Measurements from ENCODE around the gene DNASE2B.
"Not testable (repeated sequence)": the region's sequence is repeated elsewhere in the genome, so short reads cannot be mapped to it uniquely, and the experiment has no call there.

The DNASE2B gene

GRCh38 chr1:84415396-84415795, 17.1 kb downstream of the DNASE2B start:
- DNase-seq: no peak
- ATAC-seq: no peak

GRCh38 chr1:84422909-84423308, 24.6 kb downstream of the DNASE2B start:
- ATAC-seq (no peak), DNase-seq (no peak)

DNA sequence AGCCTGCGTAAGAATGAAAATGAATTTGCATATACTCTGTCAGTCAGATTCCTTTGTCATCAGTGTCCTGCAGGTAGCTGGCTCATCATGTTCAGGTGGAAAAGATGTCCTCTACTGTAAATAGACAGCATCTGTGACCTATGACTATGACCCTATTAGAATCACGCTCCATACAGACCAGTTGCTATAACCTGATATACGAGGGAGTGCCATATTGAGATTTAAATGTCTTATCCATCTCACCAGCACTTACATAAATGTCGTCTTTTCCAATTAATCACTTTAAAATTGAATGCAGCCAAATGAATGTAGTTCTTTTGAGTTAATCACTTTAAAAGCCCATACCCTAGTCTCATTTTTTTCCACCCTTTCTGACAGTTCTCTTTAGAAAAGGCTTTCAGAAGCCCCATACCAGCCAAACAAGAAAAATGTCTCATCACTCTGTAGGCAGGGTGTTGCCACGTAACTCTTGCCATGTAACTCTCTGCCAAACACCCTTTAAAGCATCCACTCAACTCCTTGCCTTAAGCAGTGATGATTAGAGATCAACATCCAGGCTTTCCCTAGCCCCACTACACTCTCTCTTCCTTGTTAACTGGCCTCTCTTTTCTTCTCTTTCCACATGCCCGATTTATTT, 26.3 kb downstream of the DNASE2B start:
- DNase-seq: no peak
- no peak for ATAC-seq

- DNase-seq: no peak
- ATAC-seq: no peak
These were observed 27.0 kb downstream of the DNASE2B start for GRCh38 chr1:84425150-84425896.

GRCh38 chr1:84426376-84426775, 28.1 kb downstream of the DNASE2B start:
- DNase-seq (no peak), ATAC-seq (no peak)

DNA sequence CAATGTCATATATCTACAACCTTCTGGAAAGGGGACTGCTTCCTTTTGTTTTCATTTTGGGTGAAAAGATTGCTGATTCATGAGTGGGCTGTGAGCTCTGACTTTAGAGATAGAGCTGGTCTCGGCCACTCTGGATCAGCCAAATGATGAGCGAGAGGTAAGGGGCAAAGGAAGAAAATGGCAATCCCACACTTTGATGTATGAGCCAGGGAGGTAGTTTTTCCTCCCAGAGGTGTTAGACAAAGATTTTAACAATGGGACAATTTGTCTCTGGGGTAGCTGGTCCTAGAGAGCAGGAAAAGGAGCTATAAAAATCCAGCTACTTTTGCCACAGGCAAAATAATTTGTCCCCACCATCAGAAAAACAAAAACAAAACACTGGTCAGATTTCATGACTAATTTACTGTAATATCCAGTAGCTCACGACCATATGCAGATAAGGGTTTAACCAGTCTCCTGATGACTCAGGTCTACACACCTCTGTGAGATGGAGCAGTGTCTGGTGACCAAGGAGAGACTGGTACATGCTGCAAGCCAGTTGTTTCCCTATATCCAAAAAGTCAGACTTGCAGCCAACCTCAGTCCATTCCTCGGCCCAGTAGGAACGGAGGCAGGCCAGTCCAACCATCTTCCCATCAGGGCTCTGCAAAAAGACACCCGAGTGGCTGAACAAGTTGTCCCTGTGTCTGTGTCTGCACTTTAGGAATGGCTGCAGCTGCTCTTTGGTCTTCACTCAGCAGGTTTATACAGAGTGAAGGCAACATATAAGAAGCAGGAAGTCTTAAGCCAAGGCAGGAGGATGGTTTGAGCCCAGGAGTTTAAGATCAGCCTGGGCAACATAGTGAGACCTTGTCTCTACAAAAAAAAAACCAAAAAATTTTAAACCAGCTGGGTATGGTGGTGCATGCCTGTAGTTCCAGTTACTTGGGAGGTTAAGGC, 29.2 kb downstream of the DNASE2B start:
- ATAC-seq: peak; percentile 55

DNA sequence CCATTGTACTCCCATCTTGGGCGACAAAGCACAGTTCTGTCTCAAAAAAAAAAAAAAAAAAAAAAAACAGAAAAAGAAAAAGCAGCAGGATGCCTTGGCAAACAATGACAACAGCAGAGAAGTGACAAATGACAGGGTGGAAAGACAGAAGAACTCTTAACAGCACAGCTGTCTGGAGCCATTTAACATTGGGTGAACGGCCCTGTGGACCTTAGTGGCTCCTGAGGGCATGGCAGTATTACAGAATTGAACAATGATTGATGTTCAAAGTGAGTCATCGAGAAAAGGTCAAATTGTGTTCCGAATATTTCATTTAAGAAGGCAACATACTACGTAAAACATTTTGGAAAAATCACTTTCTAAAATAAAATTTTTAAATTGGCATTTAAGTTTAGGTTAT, 30.0 kb downstream of the DNASE2B start:
- DNase-seq: no peak

More for the DNA sequence above, 29.2 kb downstream of the DNASE2B start:
- no peak for DNase-seq

DNA sequence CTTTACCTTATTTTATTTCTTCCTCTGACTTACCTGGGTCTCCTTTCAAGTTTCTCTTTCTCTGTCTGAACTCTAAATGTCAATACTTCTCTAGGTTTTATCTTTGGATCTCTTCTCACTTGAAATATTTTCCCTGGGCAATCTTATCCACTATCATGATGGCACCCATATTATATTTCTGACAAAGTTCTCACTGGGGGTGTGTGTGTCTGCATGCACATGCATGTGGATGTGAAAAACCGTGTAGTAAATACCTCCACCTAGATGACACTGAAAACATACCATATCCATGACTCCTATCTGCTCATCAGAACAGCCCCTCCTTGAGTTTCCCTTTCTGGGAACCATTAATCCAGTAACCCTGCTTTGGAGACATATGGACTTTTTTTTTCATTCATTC, 30.9 kb downstream of the DNASE2B start:
- ATAC-seq (no peak), DNase-seq (no peak)

More for the DNA sequence above, 30.0 kb downstream of the DNASE2B start:
- ATAC-seq: no peak

GRCh38 chr1:84430546-84430945, 32.3 kb downstream of the DNASE2B start:
- DNase-seq: no peak
- ATAC-seq: no peak

GRCh38 chr1:84433258-84434080, 35.2 kb downstream of the DNASE2B start:
- ATAC-seq (peak; percentile 66), DNase-seq (peak; percentile 51)

DNA sequence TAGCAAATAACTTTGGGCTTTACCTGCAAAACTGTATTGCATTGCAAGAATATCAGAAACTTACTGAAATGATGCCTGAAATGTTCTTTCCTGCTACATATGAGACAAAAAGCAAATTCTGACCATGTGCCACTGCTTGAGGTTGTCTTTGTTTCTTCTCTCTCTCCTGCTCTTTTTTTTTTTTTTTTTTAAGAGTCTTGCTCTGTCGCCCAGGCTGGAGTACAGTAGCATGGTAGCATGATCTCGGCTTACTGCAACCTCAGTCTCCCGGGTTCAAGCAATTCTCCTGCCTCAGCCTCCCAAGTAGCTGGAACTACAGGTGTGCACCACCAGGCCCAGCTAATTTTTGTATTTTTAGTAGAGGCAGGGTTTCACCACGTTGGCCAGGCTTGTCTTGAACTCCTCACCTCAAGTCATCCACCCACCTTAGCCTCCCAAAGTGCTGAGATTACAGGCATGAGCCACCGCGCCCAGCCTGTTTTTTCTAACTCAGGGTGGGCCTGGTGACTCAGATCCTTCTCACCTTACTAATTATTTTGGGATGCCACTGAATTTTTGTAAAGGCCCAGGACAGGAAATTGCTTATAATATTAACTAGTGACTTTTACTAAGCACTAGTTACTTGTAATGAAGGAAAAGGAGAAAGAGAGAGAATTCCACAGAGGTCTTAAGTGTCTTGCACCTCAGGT, 35.9 kb downstream of the DNASE2B start:
- ATAC-seq: no peak
- no peak for DNase-seq

DNA sequence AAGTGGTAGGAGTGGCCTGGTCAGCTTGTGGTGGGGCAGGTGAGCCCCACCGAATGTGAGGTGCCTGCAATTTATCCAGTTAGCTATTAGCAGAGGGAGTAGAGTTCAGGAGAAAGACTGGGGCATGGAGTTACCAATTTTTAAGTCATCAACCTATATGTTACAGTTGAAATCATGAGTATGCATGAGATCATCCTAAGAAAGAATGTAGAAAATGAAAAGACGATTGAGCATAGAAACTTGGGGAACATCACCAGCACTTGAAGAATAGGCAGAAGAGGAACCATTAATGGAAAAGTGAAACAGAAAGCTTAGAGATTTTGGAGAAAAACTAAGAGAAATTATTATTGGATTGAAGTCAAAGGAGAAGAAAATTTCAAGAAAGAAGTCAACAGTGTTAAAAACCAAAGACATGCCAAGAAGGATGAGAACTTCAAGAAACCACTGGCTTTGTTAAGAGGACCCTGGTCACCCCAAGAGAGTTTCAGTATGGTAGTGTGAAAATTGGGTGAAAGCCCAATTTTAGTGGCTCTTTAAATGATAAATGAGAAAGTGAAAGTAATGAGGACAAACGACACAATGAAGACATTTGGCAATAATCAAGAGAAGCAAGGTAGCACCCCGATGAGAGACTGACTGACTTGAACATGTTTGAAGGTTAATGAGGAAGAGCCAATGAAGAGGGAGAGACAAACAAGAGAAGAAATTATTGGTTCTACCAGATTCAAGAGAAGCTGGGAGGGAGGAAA, 36.7 kb downstream of the DNASE2B start:
- no peak for ATAC-seq
- DNase-seq: no peak

DNA sequence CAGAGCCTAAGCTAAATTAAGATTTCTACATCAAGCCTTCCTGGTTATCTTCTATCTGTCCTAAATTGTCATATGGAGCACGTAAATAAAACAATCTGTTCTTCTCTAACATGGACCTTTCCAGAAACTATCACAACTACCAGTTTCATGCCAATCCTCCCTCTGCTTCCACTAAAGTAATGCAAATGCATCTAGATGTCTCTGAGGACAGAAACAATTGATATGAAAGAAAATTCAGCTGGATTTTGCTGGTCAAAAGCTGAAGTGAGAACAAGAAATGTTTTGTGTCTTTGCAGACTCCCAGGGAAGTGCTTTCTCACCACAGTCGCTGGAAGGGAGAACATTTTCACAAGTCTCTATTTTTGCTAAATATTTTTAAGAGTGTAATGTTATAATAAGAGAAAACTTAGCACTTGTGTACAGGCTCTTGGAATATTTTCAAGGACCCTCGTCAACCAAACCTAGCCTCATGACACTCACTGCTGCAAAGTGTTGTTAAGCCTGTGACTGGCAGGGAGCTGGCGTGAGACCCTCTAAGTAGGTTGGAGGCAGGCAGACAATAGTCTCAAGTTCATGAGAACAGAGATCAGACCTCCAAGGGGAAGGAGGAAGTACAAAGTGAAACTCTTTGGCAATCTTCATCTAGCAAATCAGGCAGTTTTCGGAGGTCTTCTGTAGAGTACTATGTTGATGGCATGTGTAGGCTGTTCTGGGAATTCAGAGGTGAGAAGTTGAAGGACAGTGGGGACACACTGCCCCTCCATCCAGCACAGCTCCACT, 38.8 kb downstream of the DNASE2B start:
- ATAC-seq (peak; percentile 16), DNase-seq (peak; percentile 22)

- ATAC-seq (peak; percentile 97), DNase-seq (no peak)
These were observed 44.0 kb downstream of the DNASE2B start for GRCh38 chr1:84442256-84442655.

DNA sequence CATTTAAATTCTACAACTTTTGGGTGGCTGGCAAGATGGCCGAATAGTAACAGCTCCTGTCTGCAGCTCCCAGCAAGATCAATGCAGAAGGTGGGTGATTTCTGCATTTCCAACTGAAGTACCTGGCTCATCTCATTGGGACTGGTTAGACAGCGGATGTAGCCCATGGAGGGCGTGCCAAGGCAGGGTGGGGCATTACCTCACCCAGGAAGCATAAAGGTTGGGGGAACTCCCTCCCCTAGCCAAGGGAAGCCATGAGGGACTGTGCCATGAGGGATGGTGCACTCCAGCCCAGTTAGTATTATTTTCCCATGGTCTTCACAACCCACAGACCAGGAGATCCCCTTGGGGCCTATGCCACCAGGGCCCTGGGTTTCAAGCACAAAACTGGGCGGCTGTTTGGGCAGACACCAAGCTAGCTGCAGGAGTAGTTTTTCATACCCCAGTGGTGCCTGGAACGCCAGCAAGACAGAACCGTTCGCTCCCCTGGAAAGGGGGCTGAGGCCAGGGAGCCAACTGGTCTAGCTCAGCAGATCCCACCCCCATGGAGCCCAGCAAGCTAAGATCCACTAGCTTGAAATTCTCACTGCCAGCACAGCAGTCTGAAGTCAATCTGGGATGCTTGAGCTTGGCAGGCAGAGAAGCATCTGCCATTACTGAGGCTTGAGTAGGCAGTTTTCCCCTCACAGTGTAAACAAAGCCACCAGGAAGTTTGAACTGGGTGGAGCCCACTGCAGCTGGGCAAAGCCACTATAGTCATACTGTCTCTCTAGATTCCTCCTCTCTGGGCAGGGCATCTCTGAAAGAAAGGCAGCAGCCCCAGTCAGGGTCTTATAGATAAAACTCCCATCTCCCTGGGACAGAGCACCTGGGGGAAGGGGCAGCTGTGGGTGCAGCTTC, 44.7 kb downstream of the DNASE2B start:
- peak; percentile 88 for ATAC-seq

GRCh38 chr1:84448704-84449103, 50.4 kb downstream of the DNASE2B start:
- DNase-seq, ATAC-seq: not testable (repeated sequence)

More for the DNA sequence above, 44.7 kb downstream of the DNASE2B start:
- DNase-seq: peak; percentile 44

DNA sequence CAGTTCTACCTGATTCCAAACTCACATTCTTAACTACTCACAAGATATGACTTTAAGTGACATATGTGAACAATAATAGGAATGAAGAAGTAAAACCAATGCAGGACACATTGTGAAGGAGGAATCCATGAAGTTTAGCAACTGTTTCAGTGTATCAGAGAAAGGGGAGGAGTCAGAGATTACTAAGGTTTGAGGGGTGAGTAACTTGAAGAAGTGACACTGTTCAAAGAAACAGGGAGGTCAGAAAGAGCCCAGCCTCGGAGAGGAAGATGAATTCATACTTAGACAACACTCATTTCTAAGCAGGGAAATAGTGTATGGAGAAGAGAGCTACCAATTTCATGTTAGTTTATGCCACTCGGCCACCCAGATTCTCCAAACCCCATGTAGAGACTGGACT, 52.6 kb downstream of the DNASE2B start:
- DNase-seq (no peak), ATAC-seq (no peak)

DNA sequence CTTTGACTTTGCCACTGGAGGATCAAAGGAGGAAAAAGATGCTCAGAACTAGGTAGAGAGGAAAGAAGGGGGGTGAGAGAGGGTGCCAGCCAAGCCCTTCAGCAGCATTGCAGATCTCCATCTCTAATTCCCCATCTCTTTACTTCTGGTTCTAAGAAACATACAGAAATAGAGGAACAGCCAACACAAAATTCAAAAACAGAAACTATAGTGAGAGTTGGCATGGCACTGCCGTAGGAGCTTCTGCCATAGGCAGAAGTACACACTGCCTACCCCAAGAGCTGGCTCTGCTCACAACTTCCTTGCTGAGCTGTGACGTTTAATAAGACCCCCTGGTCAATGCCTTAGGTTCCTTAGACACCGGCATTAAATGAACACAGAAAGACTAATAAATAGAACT, 54.2 kb downstream of the DNASE2B start:
- DNase-seq (no peak), ATAC-seq (no peak)

GRCh38 chr1:84462118-84462517, 63.8 kb downstream of the DNASE2B start:
- DNase-seq (no peak), ATAC-seq (no peak)
